HG02678 (cell line): ENCODE measurements around the gene COL2A1.

Experiments used
- ATAC-seq: cut with Tn5 transposase; IDR thresholded peaks from one replicate; pipeline ENCODE4 v1.9.1; 2021; ENCODE audit warnings: mild to moderate bottlenecking, moderate library complexity; ENCODE audit not compliant: unreplicated experiment

Gene COL2A1

GRCh38 chr12:48004053-48004941 is at the start of gene COL2A1:
COL2A1 (minus strand) TSS chr12:48004476; CDS start chr12:48004321, 155 bp downstream.
- no peak for ATAC-seq

DNA sequence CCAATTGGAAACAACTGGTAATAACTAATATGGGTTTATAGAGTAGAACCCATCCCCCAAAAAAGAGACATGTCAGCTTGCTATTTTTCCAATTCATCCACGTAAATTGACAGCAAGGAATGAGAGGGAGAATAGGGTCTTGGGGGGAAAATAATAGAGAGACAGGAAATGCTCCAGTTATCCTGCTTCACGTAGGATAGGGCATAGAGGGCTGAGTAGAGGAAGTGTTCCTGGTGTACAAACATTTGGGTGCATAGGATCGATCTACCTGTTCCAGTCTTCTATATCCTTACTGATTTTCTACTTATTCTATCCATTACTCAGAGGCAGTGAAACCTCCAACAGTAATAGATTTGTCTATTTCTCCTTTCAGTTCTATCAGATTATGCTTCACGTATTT is 49.6 kb upstream of the COL2A1 start:
- no peak for ATAC-seq

DNA sequence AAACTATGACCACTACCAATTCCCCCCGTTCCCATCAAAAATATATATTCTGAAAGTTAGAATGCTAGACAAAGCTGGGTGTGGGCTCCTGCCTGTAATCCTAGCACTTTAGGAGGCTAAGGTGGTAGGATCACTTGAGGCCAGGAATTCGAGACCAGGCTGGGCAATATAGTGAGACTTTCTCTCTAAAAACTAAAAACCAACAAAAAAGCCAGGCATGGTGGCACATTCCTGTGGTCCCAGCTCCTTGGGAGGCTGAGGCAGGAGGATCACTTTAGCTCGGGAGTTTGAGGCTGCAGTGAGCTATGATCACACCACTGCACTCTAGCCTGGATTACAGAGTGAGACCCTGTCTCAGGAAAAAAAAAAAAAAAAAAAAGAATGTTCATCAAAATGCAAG is 48.8 kb upstream of the COL2A1 start:
- ATAC-seq, result no peak

- no peak for ATAC-seq
Measured at GRCh38 chr12:48051681-48052080, 47.4 kb upstream of the COL2A1 start.

- ATAC-seq, result no peak
Measured at GRCh38 chr12:48050174-48050573, 45.9 kb upstream of the COL2A1 start.

DNA sequence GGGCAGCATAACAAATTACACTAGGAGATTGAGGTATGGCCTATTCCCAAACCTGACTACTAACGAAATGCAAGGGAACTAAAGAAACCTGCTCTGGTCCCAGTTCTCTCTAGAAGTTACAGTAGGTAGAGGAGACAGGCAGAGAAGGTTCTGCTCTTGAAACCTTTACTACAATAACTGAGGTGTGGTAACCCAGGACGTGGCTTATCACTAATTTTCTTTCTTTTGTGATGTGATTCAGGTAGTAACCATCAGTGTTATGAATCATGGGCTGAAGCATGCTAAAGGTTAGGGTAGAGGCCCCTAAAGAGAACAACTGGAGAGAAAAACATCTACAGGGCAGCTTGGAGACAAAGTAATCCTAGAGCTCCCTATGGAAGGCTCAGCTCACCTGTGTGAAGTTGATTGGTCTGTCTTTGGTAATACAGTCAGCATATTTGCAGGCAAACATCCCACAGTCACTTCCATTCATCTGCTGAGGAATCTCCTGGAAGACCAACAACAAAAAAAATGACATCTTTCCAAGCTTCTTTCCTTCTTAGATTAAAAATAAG is 41.8 kb upstream of the COL2A1 start:
- no peak for ATAC-seq

GRCh38 chr12:48045061-48045846 is 41.0 kb upstream of the COL2A1 start:
- no peak for ATAC-seq

- ATAC-seq, result no peak
Measured at GRCh38 chr12:48044396-48044795, 40.1 kb upstream of the COL2A1 start.

GRCh38 chr12:48043771-48044170 is 39.5 kb upstream of the COL2A1 start:
- no peak for ATAC-seq

DNA sequence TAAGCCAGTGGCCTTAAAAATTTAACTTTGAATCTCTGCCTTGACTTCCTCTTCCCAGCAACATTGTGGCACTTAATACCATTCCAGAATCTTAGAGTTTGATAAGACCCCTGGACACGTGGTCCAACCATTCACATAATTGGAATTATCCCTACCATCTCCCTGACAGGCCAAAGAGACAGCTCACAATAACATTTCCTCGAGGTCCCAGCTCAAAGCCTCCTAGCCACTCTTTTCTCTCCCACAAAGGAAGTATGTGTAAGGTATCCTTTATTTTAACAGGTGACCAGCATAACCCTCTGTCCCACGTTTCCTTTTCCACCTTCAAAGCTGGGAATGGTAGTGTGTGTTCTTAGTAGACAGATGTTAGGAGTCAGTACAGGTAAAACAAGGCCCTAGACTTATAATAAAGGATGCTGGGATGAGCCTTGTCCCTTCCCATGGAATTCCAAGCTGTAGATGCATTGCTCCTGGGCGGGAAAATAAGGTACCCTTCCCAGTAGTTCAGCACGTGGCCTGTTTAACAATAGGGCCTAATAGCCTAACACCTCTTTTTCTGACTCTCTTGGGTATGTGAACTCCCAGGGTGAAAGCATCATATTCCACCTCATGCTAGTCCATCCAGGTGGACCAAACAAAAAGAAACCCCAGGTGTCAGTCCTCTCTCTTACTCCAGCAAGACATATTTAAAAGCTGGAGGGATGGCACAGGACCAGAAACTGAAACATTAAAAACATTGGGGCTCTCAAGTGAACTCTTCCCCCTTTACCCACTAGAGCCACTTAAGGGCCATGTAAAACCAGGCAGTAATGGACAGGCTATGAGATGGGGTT is 37.5 kb upstream of the COL2A1 start:
- ATAC-seq, result no peak

DNA sequence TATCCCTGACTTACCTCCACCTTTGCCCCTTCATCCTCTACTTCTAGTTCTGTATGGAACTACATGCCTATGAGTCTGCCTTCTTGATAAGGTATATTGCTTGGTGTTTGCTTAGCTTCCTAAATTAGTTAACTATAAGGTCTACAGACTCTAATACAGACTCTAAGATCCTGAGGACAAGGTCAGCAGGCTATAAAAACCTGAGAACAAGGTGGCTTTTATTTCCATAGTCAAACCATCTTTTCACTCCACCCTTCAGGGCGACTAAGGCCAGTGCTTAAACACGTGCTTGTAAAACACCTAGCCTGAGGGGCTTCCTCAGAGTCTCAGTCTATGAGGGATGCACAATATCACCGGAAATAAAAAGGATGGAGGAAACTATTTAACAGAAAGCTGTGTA is 36.1 kb upstream of the COL2A1 start:
- ATAC-seq, result no peak

GRCh38 chr12:48039151-48039550 is 34.9 kb upstream of the COL2A1 start:
- no peak for ATAC-seq

DNA sequence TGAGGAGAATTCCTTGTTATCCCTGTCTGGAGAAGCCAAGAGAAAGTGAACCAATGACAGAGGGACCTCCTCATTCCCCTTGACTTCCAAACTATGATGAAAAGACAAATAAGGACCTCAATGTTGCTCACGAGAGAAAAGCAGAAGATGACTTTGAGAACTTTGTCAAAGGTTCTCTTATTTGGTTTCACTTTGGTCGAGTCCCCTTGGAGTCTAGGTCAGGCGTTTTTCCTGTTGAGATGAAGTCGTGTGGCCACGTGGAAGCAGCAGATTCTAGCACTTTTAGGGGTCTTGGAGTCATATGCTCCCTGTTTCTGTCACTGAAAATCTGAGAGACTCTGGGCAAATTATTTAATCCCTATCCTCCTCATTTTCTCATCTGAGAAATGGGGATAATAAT is 33.8 kb upstream of the COL2A1 start:
- no peak for ATAC-seq

DNA sequence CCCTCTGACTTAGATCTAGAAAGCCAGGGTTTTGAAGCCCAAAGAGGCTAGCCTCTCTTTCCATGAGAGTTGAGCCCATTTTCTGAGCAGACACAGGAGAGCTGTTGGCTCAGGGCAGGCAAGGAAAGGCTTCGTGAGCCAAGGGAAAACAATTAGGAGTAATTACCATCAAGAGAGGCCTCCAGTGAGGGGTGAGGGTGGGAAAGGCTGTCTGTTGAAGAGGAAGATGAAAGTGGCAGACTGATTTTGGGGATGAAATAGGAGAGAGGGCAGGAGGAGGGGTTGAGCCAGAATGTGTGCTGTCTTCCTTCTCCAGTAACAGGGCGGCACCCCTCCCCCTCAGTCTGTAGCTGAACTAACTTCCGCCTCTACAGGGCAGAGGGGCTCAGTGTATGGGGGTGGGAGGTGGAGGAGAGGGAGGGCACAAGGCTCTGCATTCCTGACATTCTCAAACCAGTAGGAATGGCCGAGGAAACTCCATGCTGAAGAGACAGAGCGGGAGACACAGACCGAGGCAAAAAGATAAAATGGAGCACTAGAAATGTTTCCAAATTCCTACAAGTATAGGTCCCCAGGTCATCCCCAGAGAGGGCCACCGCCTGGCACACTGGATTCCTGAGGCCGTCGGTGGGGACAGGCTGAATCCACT is 33.1 kb upstream of the COL2A1 start:
- ATAC-seq, result no peak

DNA sequence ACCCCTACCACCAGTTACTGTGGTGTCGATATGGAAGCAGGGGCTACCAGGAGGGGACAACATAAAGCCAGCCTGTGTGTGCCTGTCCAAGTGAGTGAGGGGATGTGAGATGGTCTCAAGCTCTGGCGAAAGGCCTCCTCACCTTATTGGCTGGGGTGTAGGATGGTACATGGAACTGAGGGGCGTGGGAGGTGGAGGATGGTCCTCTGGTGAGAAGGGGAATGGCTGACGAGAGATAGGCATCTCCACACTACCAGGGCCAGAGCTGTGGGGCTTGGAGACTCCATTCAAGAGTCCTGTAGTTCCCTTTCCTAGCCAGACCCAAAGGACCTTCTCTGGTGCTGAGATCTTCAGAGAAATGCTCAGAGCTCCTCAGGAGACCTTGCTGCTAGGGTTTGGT is 32.5 kb upstream of the COL2A1 start:
- no peak for ATAC-seq

- ATAC-seq, result no peak
Measured at GRCh38 chr12:48034835-48035805, 30.8 kb upstream of the COL2A1 start.

GRCh38 chr12:48033451-48033850 is 29.2 kb upstream of the COL2A1 start:
- ATAC-seq, result no peak

- no peak for ATAC-seq
Measured at GRCh38 chr12:48032597-48032996, 28.3 kb upstream of the COL2A1 start.
